HG02763 (cell line): ENCODE measurements around the gene DENR.

Experiments used
- ATAC-seq: cut with Tn5 transposase; IDR thresholded peaks from one replicate; pipeline ENCODE4 v1.9.1; 2021; ENCODE audit warnings: mild to moderate bottlenecking, moderate library complexity; ENCODE audit not compliant: unreplicated experiment

DENR gene

GRCh38 chr12:122813310-122813713 lies 60.7 kb downstream of the DENR start:
- ATAC-seq = no peak

GRCh38 chr12:122819209-122819785 lies 66.7 kb downstream of the DENR start:
- no peak for ATAC-seq

GRCh38 chr12:122820138-122820537 lies 67.5 kb downstream of the DENR start:
- no peak for ATAC-seq
